ENCODE measurements around the gene ADISSP.

ADISSP gene

DNA sequence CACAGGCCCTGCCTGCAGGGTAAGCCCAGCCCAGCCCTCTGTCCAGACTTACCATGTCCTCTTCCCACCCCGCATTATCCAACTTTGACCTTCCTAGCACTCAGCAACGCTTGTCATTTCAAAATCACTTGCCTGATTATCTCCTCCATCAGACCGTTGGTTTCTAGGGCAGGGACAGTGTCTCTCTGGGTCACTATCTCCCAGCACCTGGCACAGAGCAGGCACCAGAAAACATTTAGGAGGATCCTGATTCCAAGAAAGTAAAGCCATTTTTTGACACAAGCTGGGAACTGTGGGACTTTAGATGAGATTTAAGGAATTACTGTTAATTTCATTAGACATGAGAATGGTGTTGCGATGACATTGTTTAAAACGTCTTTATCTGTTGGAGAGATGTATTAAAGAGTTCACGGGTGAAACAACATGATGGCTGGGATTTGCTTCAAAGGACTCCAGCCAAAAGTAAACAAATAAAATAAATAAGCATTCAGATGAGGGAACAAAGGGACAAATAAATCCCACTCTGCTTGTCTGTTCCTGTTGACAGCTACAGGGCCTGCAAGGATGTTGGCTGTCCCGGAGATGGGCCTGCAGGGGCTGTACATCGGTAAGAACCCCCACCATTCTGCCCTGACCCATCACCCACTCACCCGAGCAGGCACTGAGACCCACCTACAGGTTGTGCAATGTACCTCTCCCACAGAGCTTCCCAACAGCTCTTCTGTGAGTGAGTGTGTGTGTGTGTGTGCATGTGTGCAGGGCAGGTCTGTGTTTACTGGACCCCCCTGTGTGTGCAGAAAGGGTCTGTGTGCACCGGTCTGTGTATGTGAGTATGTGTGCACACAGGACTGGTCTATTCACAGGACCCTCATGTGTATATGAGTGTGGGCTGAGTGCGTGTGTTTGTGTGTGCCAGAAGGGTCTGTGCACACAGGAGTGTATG lies 29.2 kb downstream of the ADISSP start:
- DNase-seq (ENCODE audit: low read depth): no peak

DNA sequence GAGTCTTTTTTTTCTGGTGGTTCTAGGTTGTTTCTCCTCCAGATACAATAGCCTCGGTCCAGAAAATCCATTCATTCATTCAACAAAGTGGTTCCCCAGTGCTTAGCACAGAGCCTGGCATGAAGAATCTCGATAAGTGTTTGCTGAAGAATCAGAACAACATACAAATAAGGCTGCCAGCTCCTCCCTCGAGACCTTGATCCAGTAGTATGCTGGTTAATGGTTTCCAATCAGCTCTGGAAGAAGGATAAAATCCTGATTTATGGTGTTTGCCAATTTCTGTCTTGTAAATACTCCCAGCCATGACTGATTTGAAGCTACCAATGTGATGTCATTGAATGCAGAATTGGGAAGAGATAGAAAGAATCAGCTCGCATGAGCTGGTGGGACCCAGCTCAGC lies 31.8 kb downstream of the ADISSP start:
- DNase-seq (ENCODE audit: low read depth): no peak

DNA sequence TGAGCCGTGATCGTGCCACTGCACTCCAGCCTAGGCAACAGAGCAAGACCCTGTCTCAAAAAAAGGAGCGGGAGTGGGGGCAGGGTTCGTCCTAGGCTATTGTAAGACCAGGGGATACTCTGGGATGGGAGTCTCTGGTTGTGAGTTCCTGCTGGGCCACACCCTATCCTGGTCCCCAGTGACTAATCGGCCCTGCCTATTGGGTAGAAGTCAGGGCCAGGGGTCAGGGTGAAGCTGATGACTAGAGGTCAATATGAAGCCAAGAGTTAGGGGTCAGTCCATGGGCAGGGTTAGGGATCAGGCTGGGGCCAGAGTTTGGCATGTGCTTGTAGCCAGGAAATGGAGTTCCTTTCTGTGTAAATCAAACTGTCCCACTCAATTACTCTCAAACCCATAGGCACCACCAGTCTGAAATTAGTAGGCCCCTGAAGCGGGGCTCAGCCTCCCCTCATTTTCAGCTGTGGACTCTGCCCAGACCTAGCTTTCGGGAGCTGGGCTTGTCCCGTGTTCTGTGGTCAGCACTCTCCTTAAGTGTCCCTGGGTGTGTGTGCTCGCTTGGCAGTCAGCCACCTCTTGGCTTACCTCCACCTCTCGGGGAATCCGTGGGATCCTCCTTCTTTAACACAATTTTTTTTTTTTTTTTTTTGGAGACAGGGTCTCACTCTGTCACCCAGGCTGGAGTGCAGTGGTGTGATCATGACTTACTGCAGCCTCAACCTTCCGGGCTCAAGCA lies 33.3 kb downstream of the ADISSP start:
- no peak for DNase-seq (ENCODE audit: low read depth)

DNA sequence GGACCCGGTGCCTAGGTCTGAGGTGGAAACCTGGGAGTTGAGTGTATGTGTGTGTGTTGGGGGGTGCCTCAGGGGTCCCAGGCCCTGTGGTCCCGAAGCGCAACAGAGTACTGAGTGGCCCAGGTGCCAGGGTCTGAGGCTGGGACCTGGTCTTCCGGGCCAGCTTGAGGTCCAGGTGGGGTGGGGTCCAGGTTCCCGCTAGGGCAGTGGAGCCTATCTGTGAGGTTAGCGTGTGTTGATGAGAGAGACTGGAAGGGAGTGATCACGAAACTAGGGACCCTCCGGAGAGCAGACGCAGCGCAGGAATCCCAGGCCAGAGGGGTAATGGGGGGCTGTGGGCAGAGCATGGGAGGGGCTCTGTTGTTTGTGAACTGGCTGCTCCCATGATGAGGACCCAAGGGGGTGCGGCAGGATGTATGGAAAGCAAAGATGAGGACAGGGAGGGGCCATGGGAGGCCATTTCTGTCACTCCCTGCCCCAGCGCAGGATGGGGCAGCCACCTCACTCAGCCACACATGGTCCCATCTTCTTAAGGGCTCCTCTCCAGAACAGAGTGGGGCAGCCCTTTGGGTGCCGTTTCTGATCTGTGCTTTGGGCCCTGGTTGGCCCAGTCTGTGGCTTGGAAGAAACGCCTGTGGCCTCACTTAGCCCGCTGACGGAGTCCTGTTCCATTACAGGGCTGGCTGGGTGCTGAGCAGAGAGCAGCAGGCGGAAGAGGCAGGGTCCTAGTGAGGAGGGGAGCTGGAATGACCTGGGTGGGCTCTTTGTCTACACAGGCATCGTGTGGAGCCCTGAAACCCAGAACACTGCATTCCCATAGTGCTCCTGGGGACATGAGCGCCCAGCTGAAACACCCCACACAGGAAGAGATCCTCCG lies 34.2 kb downstream of the ADISSP start:
- DNase-seq (ENCODE audit: low read depth): no peak

DNA sequence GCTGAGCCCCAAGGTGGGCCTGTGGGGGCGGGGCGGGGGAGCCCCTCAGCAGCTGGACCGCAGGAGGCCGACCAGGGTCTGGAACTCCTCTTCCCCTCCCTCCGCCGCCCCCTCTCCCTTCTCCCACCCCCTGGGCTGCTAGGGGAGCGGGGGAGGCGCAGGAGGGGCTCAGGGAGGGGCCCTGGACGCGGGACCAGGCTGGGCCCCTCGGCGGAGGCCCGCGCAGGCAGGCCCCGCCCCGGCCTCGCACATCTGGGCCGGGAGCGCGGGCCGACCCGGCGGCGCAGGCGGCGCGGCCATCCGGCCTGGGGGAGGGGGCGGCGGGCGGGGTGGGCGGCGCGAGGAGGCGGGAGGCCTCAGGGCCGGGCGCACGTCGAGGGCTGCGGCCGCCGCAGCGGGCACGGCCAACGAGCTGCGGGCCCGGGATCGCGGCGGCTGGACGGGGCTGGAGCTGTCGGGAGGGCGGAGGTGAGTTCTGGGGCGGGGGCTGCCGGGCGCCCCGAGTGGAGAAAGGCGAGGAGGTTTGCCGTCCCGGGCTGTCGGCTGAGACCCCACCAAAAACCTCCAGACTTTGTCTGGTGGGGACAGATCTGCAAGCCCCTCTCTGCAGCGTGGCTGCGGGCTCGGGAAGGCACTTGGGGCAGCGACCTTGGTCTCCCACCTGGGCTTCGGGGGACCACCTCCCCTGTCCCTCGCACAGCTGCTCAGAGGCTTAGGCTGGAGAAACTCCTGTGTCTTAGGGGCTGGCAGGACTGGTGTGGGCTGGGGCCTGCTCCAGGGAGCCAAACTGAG lies 35.0 kb downstream of the ADISSP start, which contains the start of gene HSPA12B:
TSS of gene HSPA12B (plus strand) at position 359 of the 792 bp plus-strand sequence. CDS start 5,990 bp downstream, outside the sequence.
- DNase-seq (ENCODE audit: low read depth): no peak

DNA sequence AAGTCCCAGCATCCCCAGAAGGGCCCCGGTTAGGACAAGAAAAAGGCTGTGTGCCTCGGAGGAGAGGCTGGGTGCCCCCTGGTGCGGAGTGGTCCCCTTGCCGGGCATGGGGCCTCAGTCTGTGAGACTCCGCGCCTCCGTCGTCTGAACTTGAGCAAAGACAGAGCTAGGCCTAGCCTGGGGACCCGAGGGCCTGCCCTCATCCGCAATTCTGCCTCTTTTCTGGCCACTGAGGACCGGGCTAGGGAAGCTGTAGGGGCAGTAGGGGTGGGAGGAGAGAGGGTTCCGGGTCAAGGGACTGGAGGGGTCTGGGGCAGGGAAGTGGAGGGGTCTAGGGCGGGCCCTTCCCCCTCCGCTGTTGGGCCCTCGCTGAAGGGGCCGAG lies 35.6 kb downstream of the ADISSP start:
- DNase-seq (ENCODE audit: low read depth): no peak

DNA sequence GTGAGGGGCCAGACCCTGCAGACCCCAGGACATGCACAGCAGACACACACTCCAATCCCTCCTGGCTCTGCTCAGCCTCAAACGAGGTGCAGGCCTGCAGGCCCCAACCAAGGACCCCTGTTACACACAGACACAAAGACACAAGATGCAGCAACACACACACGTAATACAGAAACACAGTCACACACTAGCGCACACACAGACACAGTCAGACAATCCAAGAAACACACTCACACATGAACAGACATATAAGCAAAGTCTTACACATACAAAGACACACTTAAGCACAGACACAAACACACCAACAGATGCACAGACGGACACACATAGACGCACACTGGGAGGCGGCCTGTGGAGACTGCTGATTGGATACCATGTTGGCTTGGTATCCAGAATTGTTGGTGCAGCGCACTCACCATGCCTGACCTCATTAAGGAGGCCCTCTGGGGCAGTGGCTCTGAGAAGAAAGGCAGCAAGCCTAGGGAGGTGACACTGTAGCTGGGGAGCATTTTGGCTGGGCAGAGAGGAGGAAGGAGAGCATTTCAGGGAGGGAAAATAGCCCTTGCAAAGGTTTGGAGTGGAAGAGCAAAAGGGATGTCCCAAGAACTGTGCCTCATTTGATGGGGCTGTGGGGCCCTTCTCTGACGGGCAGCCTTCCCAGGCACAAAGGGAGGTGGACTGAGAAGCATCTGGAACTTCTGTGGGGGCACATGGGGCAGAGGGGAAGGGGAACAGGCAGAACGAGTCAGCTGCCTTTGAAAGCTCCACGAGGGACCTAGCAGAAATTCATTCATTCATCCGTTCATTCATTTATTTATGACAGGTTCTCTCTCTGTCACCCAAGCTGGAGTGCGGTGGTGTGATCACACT lies 36.5 kb downstream of the ADISSP start:
- DNase-seq (ENCODE audit: low read depth): no peak

DNA sequence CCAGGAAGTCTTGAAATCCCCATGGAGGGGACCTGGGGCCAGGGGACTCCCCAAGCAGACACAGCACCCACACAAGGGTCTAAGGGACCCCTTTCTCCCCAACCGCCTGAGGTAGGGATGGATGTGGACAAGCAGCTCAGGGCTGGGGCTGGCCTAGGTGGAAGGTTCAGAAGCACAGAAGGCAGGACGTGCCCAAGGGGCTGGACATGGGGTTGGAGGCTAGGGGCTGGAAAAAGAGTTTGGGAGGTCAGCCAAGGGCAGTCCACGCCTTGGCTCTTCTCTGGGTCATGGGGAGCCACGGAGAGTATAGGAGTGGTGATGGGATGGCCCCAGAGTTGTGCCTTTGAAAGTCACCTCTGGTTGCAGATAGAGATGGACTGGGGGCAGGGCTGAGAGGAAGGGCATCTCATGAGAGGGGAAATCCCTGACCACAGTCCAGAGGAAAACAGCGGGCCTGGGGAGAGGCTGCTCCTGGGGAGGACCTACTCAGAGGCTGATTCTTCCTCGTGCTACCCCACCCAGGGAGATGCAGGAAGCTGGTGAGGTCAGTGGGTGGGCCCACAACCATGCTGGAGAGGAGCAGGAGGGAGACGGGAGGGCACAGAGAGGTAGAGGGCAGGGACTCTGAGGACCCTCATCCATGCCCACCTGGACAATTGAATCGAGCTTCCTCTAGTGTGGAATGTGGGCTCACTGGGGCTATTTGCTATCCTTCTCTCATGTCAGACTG lies 37.6 kb downstream of the ADISSP start:
- no peak for DNase-seq (ENCODE audit: low read depth)

DNA sequence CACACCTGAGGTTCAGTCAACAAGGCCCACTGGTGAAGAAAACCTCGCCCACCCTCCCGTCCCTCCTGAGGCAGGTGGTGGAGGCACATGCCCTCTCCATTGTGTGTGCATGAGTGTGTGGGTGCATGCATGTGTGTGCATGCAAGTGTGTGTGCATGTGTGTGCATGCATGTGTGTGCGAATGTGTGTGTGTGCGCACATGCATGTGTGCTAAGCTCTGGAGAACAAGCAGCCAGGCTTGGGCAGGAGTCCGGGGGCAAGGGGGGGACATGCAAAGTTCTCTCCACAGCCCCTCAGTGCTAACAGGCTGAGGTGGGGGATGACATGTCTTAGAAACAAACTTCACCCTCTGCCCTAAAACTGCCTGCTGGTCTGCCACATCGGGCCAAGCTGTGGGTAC lies 38.2 kb downstream of the ADISSP start:
- no peak for DNase-seq (ENCODE audit: low read depth)

DNA sequence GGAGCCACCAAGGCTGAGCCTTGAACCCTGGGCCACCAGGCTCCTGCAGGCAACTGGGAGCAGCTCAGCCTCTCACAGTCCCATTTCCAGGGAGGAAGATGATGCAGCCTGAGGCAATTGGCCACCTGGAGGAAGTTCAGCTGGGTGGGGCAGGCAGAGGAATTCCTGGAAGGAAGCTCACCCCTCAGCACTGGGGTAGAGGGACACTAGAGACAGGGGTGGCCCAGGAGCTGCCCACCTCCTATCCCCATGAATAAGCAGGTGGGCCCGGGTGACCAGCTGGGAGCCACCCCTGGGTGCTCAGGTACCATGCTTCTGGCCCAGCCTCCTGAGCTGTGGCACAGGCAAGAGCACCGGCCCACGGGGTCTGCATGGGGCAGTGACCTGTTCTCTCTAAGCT lies 38.7 kb downstream of the ADISSP start:
- no peak for DNase-seq (ENCODE audit: low read depth)

DNA sequence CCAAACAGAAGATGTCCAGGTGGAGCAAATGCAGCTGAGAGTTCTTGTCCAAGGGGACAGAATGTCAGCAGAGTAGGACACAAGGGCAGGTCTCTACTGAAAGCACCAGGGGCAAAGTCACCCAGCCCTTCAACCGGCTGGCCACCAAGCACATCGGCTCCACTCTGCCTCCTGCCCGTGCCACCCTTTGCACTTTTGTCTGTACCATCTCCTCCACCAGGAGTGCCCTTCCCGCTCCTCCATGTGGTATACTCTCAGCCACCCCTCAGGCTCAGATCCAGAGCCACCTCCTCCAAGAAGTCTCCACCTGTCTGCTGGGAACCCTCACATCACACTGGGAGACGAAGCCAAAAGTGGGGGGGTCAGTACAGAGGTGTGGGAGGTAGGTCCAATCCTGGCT lies 39.2 kb downstream of the ADISSP start:
- DNase-seq (ENCODE audit: low read depth): no peak

DNA sequence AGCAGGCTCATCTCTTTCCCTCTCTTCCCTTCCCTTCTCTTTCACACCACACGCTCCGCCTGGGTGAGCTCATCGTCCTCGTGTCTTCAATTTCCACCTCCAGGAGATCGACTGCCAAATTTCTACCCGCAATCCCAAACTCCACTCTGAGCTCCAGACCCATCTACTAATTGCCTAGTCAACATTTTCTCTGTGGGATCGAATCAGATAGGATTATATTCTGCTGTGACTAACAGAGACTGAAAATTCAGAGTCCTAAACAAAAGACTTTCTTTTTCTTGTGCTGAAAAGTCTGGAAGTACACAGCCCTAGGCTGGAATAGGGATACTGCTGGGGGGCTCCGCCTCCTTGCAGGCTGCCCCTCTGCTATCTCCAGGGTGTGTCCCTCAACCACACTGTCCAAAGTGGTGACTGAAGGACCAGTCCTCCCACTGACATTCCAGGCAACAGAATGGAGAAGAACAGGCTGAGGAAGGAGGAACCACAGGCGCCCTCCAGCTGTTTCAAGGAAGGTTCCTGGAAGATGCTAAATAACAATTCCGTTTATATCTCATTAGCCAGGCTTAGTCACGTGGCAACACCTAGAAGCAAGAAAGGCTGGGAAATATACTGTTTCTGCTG lies 40.0 kb downstream of the ADISSP start:
- no peak for DNase-seq (ENCODE audit: low read depth)

DNA sequence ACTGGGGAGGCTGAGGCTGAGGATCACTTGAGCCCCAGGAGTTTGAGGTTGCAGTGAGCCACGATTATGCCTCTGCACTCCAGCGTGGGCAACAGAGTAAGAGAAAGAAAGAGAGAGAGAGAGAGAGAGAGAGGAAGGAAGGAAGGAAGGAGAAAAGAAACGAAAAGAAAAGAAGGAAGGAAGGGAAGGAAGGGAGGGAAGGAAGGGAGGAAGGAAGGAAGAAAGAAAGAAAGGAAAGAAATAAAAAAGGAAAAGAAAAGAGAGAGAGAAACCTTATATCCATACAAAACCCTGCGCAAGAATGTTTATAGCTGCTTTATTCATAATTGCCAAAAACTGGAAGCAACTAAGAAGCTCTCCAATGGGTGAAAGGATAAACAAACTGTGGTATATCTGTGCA lies 43.2 kb downstream of the ADISSP start:
- no peak for DNase-seq (ENCODE audit: low read depth)

DNA sequence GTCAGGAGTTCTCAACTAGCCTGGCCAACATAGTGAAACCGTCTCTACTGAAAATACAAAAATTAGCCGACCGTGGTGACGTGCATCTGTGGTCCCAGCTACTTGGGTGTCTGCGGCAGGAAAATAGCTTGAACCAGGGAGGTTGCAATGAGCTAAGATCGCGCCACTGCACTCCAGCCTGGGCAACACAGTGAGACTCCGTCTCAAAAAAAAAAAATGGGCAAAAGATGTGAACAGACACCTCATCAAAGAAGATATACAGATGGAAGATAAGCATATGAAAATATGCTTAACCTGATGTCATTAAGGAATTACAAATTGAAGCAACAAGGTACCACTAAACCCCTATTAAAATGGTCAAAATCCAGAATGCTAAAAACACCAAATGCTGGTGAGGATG lies 44.3 kb downstream of the ADISSP start:
- DNase-seq (ENCODE audit: low read depth): no peak

DNA sequence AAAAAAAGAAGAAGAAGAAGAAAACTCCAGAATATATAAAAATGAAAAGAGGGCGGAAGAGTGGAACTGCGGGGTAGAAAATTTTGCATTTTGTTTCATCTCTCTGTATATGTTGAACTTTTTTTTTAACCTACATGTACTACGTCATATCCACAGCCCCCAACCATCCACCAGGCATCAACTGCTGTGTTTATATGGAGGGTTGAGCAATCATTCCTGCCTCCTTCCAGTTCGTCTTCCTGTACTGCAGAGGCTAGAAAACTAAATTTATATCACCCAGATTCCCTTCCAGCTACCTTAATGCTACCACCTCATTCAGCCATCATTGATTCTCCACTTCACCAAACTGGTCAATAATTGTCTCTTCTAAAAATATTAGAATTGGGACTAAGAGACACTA lies 45.6 kb downstream of the ADISSP start:
- DNase-seq (ENCODE audit: low read depth): no peak

DNA sequence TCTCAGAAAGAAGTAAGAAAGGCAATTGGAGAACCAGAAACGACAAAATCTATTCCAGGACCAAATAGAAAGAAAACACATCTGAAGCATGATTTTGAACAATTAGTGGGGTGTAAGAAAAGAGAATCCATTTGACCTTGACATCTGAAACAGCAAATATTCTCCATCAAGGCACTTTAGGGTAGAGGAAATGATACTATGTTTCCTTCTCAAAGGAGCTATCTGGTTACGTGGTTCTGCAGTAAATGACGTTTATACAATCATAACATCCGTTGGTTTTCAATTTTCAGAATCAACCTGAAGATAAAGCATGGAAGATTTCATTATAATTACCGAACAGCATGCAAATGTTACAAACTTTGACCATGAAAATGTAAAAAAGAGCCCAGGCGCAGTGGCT lies 46.9 kb downstream of the ADISSP start:
- DNase-seq (ENCODE audit: low read depth): no peak

DNA sequence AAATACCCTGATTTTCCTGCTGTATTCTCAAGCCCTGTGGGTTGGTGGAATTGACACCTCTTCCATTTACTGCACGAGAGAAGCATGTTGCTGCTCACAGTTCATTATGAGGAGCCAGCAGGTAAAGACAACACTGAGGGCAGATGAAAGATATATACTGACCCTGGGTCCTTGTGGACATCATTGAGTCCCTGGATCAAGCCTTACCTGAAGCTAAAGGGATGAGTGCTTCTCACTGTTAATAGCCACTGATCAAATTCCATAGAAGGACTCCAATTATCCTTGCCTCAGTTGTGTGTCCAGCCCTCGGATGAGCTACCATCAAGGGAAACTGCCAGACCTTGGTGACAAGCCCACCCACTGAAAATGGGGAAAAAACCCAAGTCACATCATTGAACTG lies 47.5 kb downstream of the ADISSP start:
- DNase-seq (ENCODE audit: low read depth): no peak

DNA sequence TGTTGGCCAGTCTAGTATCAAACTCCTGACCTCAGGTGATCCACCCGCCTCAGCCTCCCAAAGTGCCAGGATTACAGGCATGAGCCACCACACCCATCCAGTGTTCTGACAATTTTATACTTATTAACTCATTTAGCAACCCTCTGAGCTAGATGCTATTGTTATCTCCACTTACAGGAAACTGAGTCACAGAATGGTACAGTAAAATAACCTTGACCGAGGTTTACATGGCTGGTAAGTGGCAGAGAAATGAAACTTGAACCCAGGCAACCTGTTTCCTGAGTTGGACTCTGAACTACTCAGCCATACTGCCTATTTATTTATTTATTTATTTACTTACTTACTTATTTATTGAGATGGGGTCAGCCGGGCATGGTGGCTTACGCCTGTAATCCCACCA lies 48.5 kb downstream of the ADISSP start:
- DNase-seq (ENCODE audit: low read depth): no peak

DNA sequence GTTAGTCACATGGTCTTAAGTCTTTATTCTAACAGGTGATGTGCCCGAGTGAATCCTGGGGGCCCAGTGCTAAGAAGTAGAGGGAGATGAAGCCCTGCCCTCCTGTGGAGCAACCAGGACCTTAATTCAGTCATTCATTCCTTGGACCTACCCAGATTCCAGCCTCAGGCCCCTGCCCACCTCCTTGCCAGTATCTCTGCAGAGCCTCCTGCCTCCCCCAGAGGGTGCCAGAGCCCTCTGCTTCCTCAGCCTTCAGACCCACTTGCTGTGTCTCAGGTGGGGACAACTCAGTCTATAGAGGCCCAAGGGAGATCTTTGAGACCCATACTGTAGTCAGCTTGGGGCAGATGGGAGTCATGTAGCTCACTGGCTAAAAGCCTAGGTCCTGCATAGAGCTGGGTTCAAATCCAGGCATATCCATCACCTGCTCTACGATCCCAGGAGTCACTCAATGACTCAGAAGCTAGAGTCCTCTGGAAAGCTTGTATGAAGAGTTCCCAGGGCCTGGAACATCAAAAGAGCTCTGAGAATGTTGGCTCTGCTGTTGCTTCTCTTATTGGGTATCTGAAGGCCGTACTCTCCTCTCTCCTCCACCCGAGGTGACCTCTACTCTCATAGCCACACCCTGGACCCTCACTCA lies 51.2 kb downstream of the ADISSP start:
- no peak for DNase-seq (ENCODE audit: low read depth)

Data from activated T-helper 9 cell treated with anti-CD3 and anti-CD28 coated beads, Interleukin-2, amount 50 U/mL, for 16 hours (primary cell).